ENCODE results near the gene SMPD4. TPM values are rescaled to one million over a fixed set of nuclear protein-coding genes. Genes with fewer than 3 reads are reported as not detected.
"Not testable (repeated sequence)": the region's sequence is repeated elsewhere in the genome, so short reads cannot be mapped to it uniquely, and the experiment has no call there.

The SMPD4 gene
- total RNA-seq, 2 experiments from 2014 or later: 73.8 to 78.6 TPM

GRCh38 chr2:130165293-130166016 lies 15.9 kb downstream of the SMPD4 start:
- intact Hi-C loops (cut with DNase I, micrococcal nuclease): no loop called here
- no peak overlapping the region for H3K4me3 Mint-ChIP-seq
- ATAC-seq (no peak), DNase-seq (no peak)
- no peaks in the 10 kb centered on the region for H3K27me3 Mint-ChIP-seq
- CTCF ChIA-PET: no interaction called here
- no peaks in the 10 kb centered on the region for H3K9me3 Mint-ChIP-seq (ENCODE audit: low read depth)
- POLR2A ChIA-PET: no interaction called here
- H3K27ac Mint-ChIP-seq: no peak overlapping the region
- H3K36me3 Mint-ChIP-seq (ENCODE audit: low read depth): peaks cover 44% of the 10 kb centered on the region
- no peaks in the 10 kb centered on the region for H3K4me1 Mint-ChIP-seq

DNA sequence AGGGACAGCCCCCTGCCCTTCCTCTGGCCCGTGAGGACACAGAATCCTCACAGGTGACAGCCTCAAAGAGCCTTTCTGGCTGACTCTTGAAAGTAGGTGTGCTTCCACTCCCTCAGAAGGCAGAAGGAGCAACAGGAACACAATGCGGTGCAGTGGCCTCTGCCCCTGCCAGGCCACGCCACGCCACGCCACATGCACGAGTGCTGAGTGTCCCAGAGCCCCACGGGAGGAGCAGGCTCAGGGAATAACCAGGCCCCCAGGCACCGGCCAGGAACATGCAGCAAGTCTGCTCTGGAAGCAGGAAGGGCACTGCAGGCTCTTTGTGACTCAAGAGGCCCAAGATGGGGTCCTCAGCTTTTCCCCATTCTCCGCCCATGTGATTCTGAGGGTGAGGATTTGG lies 18.4 kb downstream of the SMPD4 start:
- intact Hi-C loops (cut with DNase I, micrococcal nuclease): no loop called here
- ChIA-PET CTCF (no interaction called here), POLR2A (no interaction called here)
- H3K36me3 Mint-ChIP-seq (ENCODE audit: low read depth): peaks cover 45% of the 10 kb centered on the region
- H3K27me3 Mint-ChIP-seq: no peaks in the 10 kb centered on the region
- DNase-seq (no peak), ATAC-seq (no peak)
- H3K9me3 Mint-ChIP-seq (ENCODE audit: low read depth): no peaks in the 10 kb centered on the region
- H3K4me1 Mint-ChIP-seq: no peaks in the 10 kb centered on the region
- H3K4me3 Mint-ChIP-seq: no peak overlapping the region
- H3K27ac Mint-ChIP-seq: no peak overlapping the region

DNA sequence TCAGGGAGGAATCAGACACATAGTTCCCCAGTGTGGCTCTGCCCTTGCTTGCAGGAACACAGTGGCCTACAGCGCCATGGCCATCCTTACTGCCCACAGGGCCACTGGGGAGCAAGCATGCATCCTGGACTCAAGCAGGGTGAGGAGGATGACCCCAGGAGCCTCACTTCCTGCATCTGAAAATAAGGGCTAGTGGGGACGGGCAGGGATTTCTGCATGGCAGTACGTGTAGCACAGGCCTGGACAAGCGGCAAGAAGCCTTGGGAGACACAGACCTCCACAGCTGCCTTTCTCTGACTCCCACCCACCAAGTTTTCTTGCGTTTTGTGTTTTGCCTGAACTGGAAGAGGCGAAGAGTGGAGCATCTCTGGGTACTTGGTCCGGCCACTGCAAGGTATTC lies 18.9 kb downstream of the SMPD4 start:
- DNase-seq; H3K4me3 Mint-ChIP-seq; H3K27ac Mint-ChIP-seq; H3K4me1 Mint-ChIP-seq; POLR2A ChIA-PET; H3K27me3 Mint-ChIP-seq; intact Hi-C loops (cut with DNase I, micrococcal nuclease); ATAC-seq; CTCF ChIA-PET; H3K9me3 Mint-ChIP-seq (ENCODE audit: low read depth): not testable (repeated sequence)
- peaks cover 41% of the 10 kb centered on the region for H3K36me3 Mint-ChIP-seq (ENCODE audit: low read depth)

GRCh38 chr2:130160838-130161705 lies 20.3 kb downstream of the SMPD4 start:
- H3K27ac Mint-ChIP-seq; H3K9me3 Mint-ChIP-seq (ENCODE audit: low read depth); intact Hi-C loops (cut with DNase I, micrococcal nuclease); H3K4me1 Mint-ChIP-seq; H3K4me3 Mint-ChIP-seq; H3K27me3 Mint-ChIP-seq; CTCF ChIA-PET; ATAC-seq; POLR2A ChIA-PET; DNase-seq: not testable (repeated sequence)
- H3K36me3 Mint-ChIP-seq (ENCODE audit: low read depth): peaks cover 35% of the 10 kb centered on the region

- POLR2A ChIA-PET: no interaction called here
- H3K4me1 Mint-ChIP-seq: no peaks in the 10 kb centered on the region
- CTCF ChIA-PET: no interaction called here
- no peak for ATAC-seq
- no peak overlapping the region for H3K4me3 Mint-ChIP-seq
- intact Hi-C loops (cut with DNase I, micrococcal nuclease): no loop called here
- no peak overlapping the region for H3K27ac Mint-ChIP-seq
- H3K36me3 Mint-ChIP-seq (ENCODE audit: low read depth): peaks cover 26% of the 10 kb centered on the region
- no peaks in the 10 kb centered on the region for H3K27me3 Mint-ChIP-seq
- no peak for DNase-seq
- H3K9me3 Mint-ChIP-seq (ENCODE audit: low read depth): no peaks in the 10 kb centered on the region
Observed at GRCh38 chr2:130160131-130160530, 21.3 kb downstream of the SMPD4 start.

DNA sequence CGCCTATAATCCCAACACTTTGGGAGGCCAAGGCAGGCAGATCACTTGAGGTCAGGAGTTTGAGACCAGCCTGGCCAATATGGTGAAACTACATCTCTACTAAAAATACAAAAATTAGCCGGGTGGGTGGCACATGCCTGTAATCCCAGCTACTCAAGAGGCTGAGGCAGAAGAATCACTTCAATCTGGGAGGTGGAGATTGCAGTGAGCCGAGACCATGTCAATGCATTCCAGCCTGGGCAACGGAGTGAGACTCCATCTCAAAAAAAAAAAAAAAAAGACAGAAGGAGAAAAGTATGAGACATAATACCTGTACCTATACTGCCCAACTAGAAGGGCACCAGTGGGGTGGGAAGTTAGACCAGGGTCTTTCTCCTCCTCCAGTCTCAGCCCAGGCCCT lies 22.0 kb downstream of the SMPD4 start:
- H3K27ac Mint-ChIP-seq; DNase-seq; H3K9me3 Mint-ChIP-seq (ENCODE audit: low read depth); H3K27me3 Mint-ChIP-seq; intact Hi-C loops (cut with DNase I, micrococcal nuclease); H3K4me3 Mint-ChIP-seq; ATAC-seq; H3K4me1 Mint-ChIP-seq: not testable (repeated sequence)
- peaks cover 21% of the 10 kb centered on the region for H3K36me3 Mint-ChIP-seq (ENCODE audit: low read depth)
- ChIA-PET POLR2A (interaction anchor here (1.3 kb wide), 1 partner anchor 22 kb away, joined by 4 read pairs; the partner anchor contains the start of gene SMPD4), CTCF (interaction anchor here (1.3 kb wide), 1 partner anchor 173 kb away, joined by 3 read pairs; no protein-coding TSS in a partner anchor)

DNA sequence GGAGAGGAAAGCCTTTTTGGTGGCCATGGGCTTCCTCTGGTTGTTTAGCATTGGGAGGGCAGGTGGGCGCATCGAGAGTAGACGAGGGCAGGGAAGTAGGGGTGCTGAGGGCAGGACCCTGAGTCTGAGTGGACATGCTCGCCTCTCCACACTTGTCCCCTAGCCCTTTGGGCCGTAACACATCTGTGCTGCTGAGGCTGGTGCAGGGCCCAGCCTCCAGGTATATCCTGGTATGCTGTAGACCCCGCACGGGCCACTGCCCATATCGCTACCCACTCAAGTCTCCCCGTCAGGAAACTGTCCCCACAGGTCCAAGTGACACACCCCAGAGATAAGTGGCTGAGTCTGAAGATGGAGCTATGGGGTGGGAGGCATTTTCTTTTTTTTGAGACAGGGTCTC lies 22.8 kb downstream of the SMPD4 start:
- POLR2A ChIA-PET: interaction anchor here (1.3 kb wide), 1 partner anchor 23 kb away, joined by 4 read pairs; the partner anchor contains the start of gene SMPD4
- no peak overlapping the region for H3K27ac Mint-ChIP-seq
- no peaks in the 10 kb centered on the region for H3K9me3 Mint-ChIP-seq (ENCODE audit: low read depth)
- H3K4me1 Mint-ChIP-seq: no peaks in the 10 kb centered on the region
- H3K36me3 Mint-ChIP-seq (ENCODE audit: low read depth): peaks cover 18% of the 10 kb centered on the region
- DNase-seq: no peak
- no peaks in the 10 kb centered on the region for H3K27me3 Mint-ChIP-seq
- ATAC-seq: no peak
- intact Hi-C loops (cut with DNase I, micrococcal nuclease): no loop called here
- H3K4me3 Mint-ChIP-seq: no peak overlapping the region
- CTCF ChIA-PET: interaction anchor here (1.3 kb wide), 1 partner anchor 174 kb away, joined by 3 read pairs; no protein-coding TSS in a partner anchor

- H3K4me1 Mint-ChIP-seq; H3K27ac Mint-ChIP-seq; H3K27me3 Mint-ChIP-seq; DNase-seq; intact Hi-C loops (cut with DNase I, micrococcal nuclease); H3K4me3 Mint-ChIP-seq; H3K9me3 Mint-ChIP-seq (ENCODE audit: low read depth): not testable (repeated sequence)
- POLR2A ChIA-PET: interaction anchor here (1.0 to 1.3 kb wide), 2 partner anchors 22 to 23 kb away, joined by 3 to 4 read pairs; partner anchors contain the start of gene SMPD4
- H3K36me3 Mint-ChIP-seq (ENCODE audit: low read depth): peaks cover 20% of the 10 kb centered on the region
- ATAC-seq: peak; percentile 41
- CTCF ChIA-PET: interaction anchor here (1.3 kb wide), 1 partner anchor 174 kb away, joined by 3 read pairs; no protein-coding TSS in a partner anchor
Observed at GRCh38 chr2:130157825-130158514, 23.4 kb downstream of the SMPD4 start.

- H3K27ac Mint-ChIP-seq; CTCF ChIA-PET; H3K9me3 Mint-ChIP-seq (ENCODE audit: low read depth); H3K27me3 Mint-ChIP-seq; ATAC-seq; intact Hi-C loops (cut with DNase I, micrococcal nuclease); DNase-seq; H3K4me3 Mint-ChIP-seq; H3K4me1 Mint-ChIP-seq: not testable (repeated sequence)
- POLR2A ChIA-PET: interaction anchor here (1.0 kb wide), 1 partner anchor 23 kb away, joined by 3 read pairs; no protein-coding TSS in a partner anchor
- H3K36me3 Mint-ChIP-seq (ENCODE audit: low read depth): peaks cover 20% of the 10 kb centered on the region
Observed at GRCh38 chr2:130157354-130157753, 24.0 kb downstream of the SMPD4 start.

DNA sequence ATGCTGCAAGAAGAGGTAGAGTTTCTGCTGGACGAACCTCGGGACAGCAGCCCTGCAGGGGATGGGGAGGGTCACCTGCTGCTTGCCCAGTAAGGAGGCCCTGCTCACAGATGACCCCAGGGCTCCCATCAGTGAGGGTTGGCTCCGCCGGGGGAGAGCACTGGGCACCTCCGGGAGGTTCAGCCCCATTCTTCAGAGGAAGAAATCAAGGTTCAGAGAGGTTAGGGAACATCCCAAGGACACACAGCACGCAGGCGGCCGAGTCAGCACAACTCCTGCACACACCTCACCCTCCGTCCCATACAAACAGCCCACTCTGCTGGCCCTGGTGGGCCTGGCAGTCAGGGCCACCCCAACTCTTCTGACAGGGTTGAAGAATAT lies 24.8 kb downstream of the SMPD4 start:
- no peaks in the 10 kb centered on the region for H3K9me3 Mint-ChIP-seq (ENCODE audit: low read depth)
- H3K4me3 Mint-ChIP-seq: no peak overlapping the region
- ChIA-PET CTCF (no interaction called here), POLR2A (no interaction called here)
- H3K27me3 Mint-ChIP-seq: no peaks in the 10 kb centered on the region
- no peak for DNase-seq
- H3K27ac Mint-ChIP-seq: no peak overlapping the region
- H3K4me1 Mint-ChIP-seq: no peaks in the 10 kb centered on the region
- intact Hi-C loops (cut with DNase I, micrococcal nuclease): loop anchor here in 1 of 2 experiments (1.0 kb wide), 1 partner anchor 176 kb away; no protein-coding TSS in a partner anchor
- peaks cover 21% of the 10 kb centered on the region for H3K36me3 Mint-ChIP-seq (ENCODE audit: low read depth)
- ATAC-seq: no peak

DNA sequence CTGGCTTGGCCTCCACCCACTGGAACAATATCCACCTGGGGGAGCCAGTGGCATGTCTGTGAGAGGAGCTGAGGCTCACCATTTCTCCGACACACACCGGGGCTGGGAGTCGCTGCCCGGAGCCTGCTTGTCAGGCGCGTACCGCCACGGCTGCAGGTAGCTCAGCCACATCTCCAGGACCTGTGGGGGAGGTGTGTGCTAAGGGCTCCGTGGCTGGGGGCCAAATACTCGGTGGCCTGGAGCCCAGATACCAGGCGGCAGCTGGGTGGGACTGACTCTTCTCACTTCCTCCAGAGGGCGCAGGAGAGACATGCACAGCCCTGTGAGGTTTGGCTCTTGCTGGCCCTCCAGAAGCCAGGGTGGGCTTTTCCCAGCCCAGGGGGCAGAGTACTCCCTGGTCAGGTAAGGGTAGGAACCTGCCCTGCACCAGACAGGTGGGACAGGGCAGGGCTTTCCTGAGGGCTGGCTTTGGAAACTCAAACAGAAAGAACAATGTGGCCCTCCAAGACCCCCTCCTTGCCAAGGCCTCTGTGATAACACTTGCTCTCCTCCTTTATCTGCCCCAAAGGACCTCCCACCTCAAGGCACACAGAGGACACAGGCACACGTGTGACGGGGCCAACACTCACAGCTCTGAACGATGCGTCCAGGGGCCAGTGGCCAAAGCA lies 25.3 kb downstream of the SMPD4 start:
- CTCF ChIA-PET; H3K4me3 Mint-ChIP-seq; H3K9me3 Mint-ChIP-seq (ENCODE audit: low read depth); H3K4me1 Mint-ChIP-seq; POLR2A ChIA-PET; H3K27ac Mint-ChIP-seq; DNase-seq; H3K27me3 Mint-ChIP-seq: not testable (repeated sequence)
- ATAC-seq: peak; percentile 21
- H3K36me3 Mint-ChIP-seq (ENCODE audit: low read depth): peaks cover 21% of the 10 kb centered on the region
- intact Hi-C loops (cut with DNase I, micrococcal nuclease): loop anchor here in 1 of 2 experiments (1.0 kb wide), 1 partner anchor 176 kb away; no protein-coding TSS in a partner anchor
